Measurements from ENCODE around the gene XYLB. TPM values are rescaled to one million over a fixed set of nuclear protein-coding genes. Genes with fewer than 3 reads are reported as not detected.

Gene XYLB
- total and polyA plus RNA-seq, 3 experiments from 2014 or later, result 0.15 to 6.2 (median 5.7) TPM

DNA sequence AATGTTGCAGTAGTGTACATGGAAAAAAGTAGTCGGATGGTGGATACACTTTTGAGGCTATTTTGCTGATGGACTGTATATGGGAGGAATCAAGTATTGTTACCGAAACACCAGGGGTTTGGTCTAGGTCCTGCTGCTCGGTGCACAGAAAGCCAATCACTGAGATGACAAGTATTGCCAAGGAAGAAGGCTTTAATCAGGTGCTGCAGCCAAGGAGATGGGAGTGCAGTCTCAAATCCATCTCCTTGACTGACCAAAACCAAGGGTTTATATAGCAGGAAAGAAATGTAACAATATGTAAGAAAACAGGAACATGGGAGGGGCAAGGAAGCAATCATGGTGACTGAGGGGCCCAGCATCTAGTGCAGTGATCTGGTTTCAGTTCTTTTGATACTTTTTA is 104.3 kb downstream of the XYLB start:
- Histone ChIP-seq H3K4me1 (ENCODE audit: insufficient read depth, low read length) (peaks cover 7% of the 10 kb centered on the region), H3K9me3 (ENCODE audit: low read length) (no peaks in the 10 kb centered on the region), H3K27ac (ENCODE audit: low read depth, low read length) (no peak overlapping the region), H3K4me3 (ENCODE audit: low read length) (no peak overlapping the region), H3K36me3 (ENCODE audit: insufficient read depth, low read length) (no peaks in the 10 kb centered on the region), H3K27me3 (ENCODE audit: insufficient read depth, low read length, poor library complexity, severe bottlenecking) (no peaks in the 10 kb centered on the region)
- Mint-ChIP-seq H3K36me3 (peaks cover 0 to 5% (median 4%) of the 10 kb centered on the region in 3 donors), H3K4me1 (peaks cover 9 to 18% (median 14%) of the 10 kb centered on the region in 3 donors), H3K27me3 (peaks cover 16 to 20% of the 10 kb centered on the region in 2 donors), H3K27ac (peak overlapping the region in 1 of 8 donors; percentile 12), H3K9me3 (no peaks in the 10 kb centered on the region), H3K4me3 (peak overlapping the region in 2 of 7 donors; percentile 47 to 63)
- no peak for DNase-seq
- CTCF ChIA-PET, result no interaction called here
- POLR2A ChIA-PET, result interaction anchor here (0.5 kb wide), 1 partner anchor 8 kb away, joined by 6 read pairs; no protein-coding TSS in a partner anchor

DNA sequence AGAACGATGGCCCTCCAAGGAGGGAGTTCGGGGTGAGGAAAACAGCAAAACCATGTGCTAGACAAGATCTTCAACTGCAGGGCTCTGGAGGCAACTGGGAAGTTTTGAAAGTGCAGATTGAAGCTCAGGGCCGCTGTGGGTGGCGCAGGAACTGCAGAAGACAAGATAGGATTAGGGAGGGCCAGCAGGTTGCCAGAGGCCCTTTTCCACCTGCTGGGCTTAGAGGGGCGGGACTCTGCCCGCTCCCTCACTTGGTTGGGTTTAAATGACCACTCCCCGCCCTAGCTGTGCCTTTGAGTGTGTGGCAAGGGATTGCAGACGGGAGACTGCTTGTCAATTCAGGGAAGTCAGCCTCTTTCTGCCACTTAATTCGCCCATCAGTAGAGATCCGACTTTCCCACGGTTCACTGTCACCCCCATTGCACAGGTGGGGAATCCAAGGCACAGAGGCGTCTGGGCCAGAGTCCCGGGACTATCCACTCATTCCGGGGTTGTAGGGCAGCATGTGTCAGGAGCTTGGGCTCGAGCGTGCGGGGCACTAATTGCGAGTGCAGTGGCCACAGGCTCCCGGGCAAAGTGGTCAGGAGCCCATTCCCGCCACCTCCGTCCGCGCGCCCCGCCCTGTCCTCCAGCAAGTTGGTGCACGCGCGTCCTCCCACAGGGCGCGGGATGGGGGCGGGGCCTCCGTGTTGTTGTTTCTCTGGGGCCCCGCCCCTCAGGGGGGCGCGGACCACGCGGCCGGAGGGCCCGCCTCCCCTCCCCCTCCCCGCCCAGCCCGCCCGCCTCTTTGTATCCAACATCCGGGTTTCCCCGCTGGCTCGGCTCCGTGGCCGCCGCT is 106.7 kb downstream of the XYLB start, which contains the start of gene ACVR2B:
Gene ACVR2B (plus strand): TSS at position 816 of the 838 bp plus-strand sequence. CDS start 433 bp downstream, outside the sequence.
- Mint-ChIP-seq H3K36me3 (peaks cover 0 to 4% (median 0%) of the 10 kb centered on the region in 3 donors), H3K27ac (peak within 1 kb of the TSS; percentile 36 to 91 (median 86)), H3K27me3 (peaks cover 11 to 17% of the 10 kb centered on the region in 2 donors), H3K4me1 (peaks cover 13 to 32% (median 14%) of the 10 kb centered on the region in 3 donors), H3K4me3 (peak within 1 kb of the TSS; percentile 91 to 97 (median 96)), H3K9me3 (no peaks in the 10 kb centered on the region)
- Histone ChIP-seq H3K36me3 (ENCODE audit: insufficient read depth, low read length) (no peaks in the 10 kb centered on the region), H3K9me3 (ENCODE audit: low read length) (no peaks in the 10 kb centered on the region), H3K4me3 (ENCODE audit: low read length) (peak within 1 kb of the TSS; percentile 67), H3K27ac (ENCODE audit: low read depth, low read length) (peak within 1 kb of the TSS; percentile 55), H3K27me3 (ENCODE audit: insufficient read depth, low read length, poor library complexity, severe bottlenecking) (no peaks in the 10 kb centered on the region), H3K4me1 (ENCODE audit: insufficient read depth, low read length) (peaks cover 19% of the 10 kb centered on the region)
- ChIA-PET CTCF (interaction anchor here (0.8 to 1.2 kb wide), 2 partner anchors 26 to 106 kb away, joined by 3 to 8 read pairs; partner anchors contain the start of gene XYLB), POLR2A (no interaction called here)
- peak; percentile 37 to 77 (median 54) for DNase-seq

DNA sequence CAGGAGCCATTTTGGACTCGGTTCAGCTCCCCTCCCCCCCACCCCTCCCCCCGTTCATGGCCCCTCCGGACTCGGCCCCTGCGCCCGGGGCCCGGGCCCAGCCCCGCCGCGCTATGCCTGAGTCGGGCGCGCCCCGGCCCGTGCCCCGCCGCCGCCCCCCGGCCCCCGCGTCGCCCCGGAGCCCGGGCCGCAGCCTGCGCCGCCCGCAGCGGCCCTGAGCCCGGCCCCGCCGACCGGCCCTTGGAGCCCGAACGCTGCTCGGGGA is 107.3 kb downstream of the XYLB start:
- Histone ChIP-seq H3K36me3 (ENCODE audit: insufficient read depth, low read length) (no peaks in the 10 kb centered on the region), H3K9me3 (ENCODE audit: low read length) (no peaks in the 10 kb centered on the region), H3K4me1 (ENCODE audit: insufficient read depth, low read length) (peaks cover 21% of the 10 kb centered on the region), H3K4me3 (ENCODE audit: low read length) (no peak overlapping the region), H3K27me3 (ENCODE audit: insufficient read depth, low read length, poor library complexity, severe bottlenecking) (no peaks in the 10 kb centered on the region), H3K27ac (ENCODE audit: low read depth, low read length) (peak overlapping the region; percentile 55)
- H3K4me1 Mint-ChIP-seq, result peaks cover 13 to 32% (median 14%) of the 10 kb centered on the region in 3 donors
- H3K9me3 Mint-ChIP-seq, result no peaks in the 10 kb centered on the region
- H3K27me3 Mint-ChIP-seq, result peaks cover 11 to 17% of the 10 kb centered on the region in 2 donors
- no peak for DNase-seq
- peak overlapping the region in 5 of 7 donors; percentile 28 to 96 (median 95) for H3K4me3 Mint-ChIP-seq
- POLR2A ChIA-PET, result no interaction called here
- CTCF ChIA-PET, result no interaction called here
- H3K27ac Mint-ChIP-seq, result no peak overlapping the region
- peaks cover 0 to 4% (median 0%) of the 10 kb centered on the region in 3 donors for H3K36me3 Mint-ChIP-seq

DNA sequence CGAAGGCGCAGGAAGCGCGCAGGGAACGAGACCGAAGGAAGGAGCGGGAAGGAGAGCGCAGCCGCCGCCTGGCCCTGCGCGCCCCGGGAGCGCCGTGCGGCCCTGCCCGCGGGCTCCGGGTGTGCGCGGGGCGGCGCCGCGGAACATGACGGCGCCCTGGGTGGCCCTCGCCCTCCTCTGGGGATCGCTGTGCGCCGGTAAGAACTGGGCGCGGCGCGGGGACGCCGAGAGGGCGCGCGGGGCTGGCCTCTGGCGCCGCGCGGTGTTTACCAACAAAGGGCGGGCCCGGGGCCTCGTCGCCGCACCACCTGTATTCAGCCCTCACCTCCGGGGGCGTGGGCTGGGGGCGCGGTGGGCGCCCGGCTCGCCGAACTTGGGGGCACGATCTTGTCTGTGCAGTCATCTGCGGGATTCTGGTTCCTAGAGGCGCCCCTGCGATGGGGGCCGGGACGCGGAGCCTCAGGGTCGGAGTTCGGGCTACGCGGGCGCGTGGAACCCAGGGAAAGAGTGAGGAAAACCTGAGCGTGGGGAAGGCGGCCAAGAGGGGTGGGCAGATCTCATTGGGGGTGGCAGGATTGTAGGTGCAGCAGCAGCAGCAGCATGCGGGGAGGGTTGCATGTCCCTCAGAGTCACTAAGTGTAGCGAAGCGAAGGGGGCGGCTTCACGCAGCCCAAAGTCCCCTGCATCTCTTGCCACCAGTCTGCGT is 107.7 kb downstream of the XYLB start:
- no peaks in the 10 kb centered on the region for H3K9me3 ChIP-seq (ENCODE audit: low read length)
- CTCF ChIA-PET, result interaction anchor here (1.4 to 2.6 kb wide), 4 partner anchors 11 to 108 kb away, joined by 3 to 11 read pairs (median 7); partner anchors contain the start of gene XYLB
- peak in 3 of 5 donors; percentile 13 to 48 (median 26) for DNase-seq
- H3K9me3 Mint-ChIP-seq, result no peaks in the 10 kb centered on the region
- peak overlapping the region in 7 of 8 donors; percentile 75 to 91 (median 89) for H3K27ac Mint-ChIP-seq
- peaks cover 0 to 4% (median 0%) of the 10 kb centered on the region in 3 donors for H3K36me3 Mint-ChIP-seq
- H3K36me3 ChIP-seq (ENCODE audit: insufficient read depth, low read length), result no peaks in the 10 kb centered on the region
- H3K4me3 ChIP-seq (ENCODE audit: low read length), result peak overlapping the region; percentile 47
- POLR2A ChIA-PET, result interaction anchor here (0.6 to 1.3 kb wide), 2 partner anchors 44 to 80 kb away, joined by 3 to 5 read pairs; no protein-coding TSS in a partner anchor
- peak overlapping the region; percentile 91 to 97 (median 96) for H3K4me3 Mint-ChIP-seq
- H3K4me1 Mint-ChIP-seq, result peaks cover 13 to 32% (median 14%) of the 10 kb centered on the region in 3 donors
- H3K27me3 ChIP-seq (ENCODE audit: insufficient read depth, low read length, poor library complexity, severe bottlenecking), result no peaks in the 10 kb centered on the region
- H3K4me1 ChIP-seq (ENCODE audit: insufficient read depth, low read length), result peaks cover 21% of the 10 kb centered on the region
- peak overlapping the region; percentile 55 for H3K27ac ChIP-seq (ENCODE audit: low read depth, low read length)
- peaks cover 11 to 15% of the 10 kb centered on the region in 2 donors for H3K27me3 Mint-ChIP-seq

DNA sequence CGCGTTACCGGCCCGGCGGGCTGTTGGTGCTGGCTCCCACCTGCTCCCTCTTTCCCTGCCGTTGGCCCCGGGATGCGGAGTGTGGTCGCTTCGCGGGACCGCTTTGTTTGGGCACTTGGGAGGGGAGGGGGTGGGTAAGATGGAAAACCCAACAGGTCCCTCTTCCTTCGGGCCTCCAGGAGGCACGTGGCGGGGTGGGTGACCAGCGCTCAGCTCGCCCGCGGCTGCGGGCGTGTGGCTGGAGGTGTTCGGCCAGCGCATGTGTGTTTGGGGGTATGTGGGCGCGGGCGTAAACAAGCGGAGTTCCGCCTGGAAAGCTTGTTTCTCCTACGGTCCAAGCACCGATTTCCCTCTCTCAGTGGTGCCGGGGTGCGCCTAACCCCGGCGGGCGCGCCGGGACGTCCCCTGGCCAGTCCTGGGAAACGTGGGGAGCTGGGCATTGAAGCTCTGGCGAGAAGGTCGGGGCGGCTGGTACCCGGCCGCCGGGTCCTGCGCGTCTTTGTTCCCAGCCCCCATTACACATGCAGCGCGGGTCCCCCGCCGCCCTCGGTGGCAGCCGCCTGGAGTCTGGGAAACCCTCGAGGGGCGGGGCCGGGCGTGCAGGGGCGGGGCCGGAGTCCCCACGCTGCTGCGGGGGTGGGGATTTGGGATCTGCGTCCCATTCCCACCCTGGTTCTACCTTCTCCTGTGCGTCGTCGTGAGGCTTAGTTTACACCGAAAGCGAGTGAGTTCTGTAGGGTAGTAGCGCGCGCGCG is 108.5 kb downstream of the XYLB start:
- H3K27ac Mint-ChIP-seq, result peak overlapping the region in 5 of 8 donors; percentile 23 to 89 (median 55)
- peak overlapping the region; percentile 47 for H3K4me3 ChIP-seq (ENCODE audit: low read length)

DNA sequence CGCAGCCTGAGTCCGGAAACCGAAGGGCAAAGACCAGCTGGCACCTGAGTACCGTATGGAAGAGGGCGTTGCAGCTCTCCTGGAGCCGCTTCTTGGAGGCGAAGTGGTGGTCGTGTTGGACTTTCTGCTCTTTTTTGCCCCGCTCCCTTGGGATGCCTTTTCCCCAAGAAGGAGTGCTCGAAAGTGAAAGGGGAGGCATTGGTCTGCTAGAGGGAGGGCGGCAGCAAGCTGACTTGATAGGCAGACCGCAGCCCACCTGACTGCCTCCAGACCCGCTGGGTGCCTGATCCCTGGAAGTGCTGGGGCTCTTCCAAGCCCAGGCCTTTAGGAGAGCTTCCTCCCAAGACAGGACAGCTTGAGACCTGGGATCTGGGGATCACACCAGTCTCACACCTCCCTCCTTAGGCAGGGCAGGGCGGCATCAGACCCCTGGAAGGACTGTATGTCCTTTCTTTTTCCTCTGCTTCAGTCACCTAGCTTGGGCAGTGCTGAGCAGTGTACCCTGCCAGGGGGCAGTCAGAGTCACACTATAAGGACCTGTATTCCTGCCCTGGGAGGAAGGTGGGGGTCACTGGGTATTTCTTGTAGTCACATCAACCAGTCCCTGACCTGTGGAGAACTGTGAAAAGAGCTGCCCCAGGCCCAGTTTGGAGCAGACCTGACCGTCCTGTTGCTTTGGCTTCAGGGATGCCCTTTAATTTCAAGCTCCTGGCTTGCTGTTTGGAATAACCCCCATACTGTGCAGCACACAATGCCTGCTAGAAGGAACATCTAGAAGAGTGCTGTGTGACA is 109.2 kb downstream of the XYLB start:
- DNase-seq, result no peak
- H3K36me3 ChIP-seq (ENCODE audit: insufficient read depth, low read length), result no peaks in the 10 kb centered on the region
- Mint-ChIP-seq H3K36me3 (peaks cover 0 to 4% (median 0%) of the 10 kb centered on the region in 3 donors), H3K9me3 (no peaks in the 10 kb centered on the region), H3K4me1 (peaks cover 13 to 37% (median 14%) of the 10 kb centered on the region in 3 donors), H3K27me3 (peaks cover 7 to 15% of the 10 kb centered on the region in 2 donors), H3K4me3 (peak overlapping the region; percentile 88 to 96 (median 95)), H3K27ac (peak overlapping the region in 5 of 8 donors; percentile 23 to 66 (median 55))
- H3K27ac ChIP-seq (ENCODE audit: low read depth, low read length), result no peak overlapping the region
- ChIA-PET POLR2A (interaction anchor here (1.0 to 1.3 kb wide), 2 partner anchors 30 to 82 kb away, joined by 3 read pairs; no protein-coding TSS in a partner anchor), CTCF (interaction anchor here (0.7 to 2.6 kb wide), 7 partner anchors 10 to 110 kb away, joined by 3 to 11 read pairs (median 4); partner anchors contain the start of genes EXOG and XYLB)
- H3K4me1 ChIP-seq (ENCODE audit: insufficient read depth, low read length), result peaks cover 21% of the 10 kb centered on the region
- H3K4me3 ChIP-seq (ENCODE audit: low read length), result peak overlapping the region; percentile 47
- no peaks in the 10 kb centered on the region for H3K27me3 ChIP-seq (ENCODE audit: insufficient read depth, low read length, poor library complexity, severe bottlenecking)
- H3K9me3 ChIP-seq (ENCODE audit: low read length), result no peaks in the 10 kb centered on the region

More for the DNA sequence above, 108.5 kb downstream of the XYLB start:
- no peaks in the 10 kb centered on the region for H3K9me3 Mint-ChIP-seq
- Histone ChIP-seq H3K27me3 (ENCODE audit: insufficient read depth, low read length, poor library complexity, severe bottlenecking) (no peaks in the 10 kb centered on the region), H3K27ac (ENCODE audit: low read depth, low read length) (peak overlapping the region; percentile 55), H3K9me3 (ENCODE audit: low read length) (no peaks in the 10 kb centered on the region), H3K36me3 (ENCODE audit: insufficient read depth, low read length) (no peaks in the 10 kb centered on the region), H3K4me1 (ENCODE audit: insufficient read depth, low read length) (peaks cover 21% of the 10 kb centered on the region)
- POLR2A ChIA-PET, result interaction anchor here (0.6 to 1.3 kb wide), 3 partner anchors 29 to 81 kb away, joined by 3 to 5 read pairs (median 3); no protein-coding TSS in a partner anchor
- peak overlapping the region; percentile 91 to 97 (median 96) for H3K4me3 Mint-ChIP-seq
- peaks cover 7 to 15% of the 10 kb centered on the region in 2 donors for H3K27me3 Mint-ChIP-seq
- DNase-seq, result peak in 4 of 5 donors; percentile 16 to 54 (median 38)
- CTCF ChIA-PET, result interaction anchor here (1.0 to 2.6 kb wide), 5 partner anchors 11 to 109 kb away, joined by 3 to 11 read pairs (median 5); partner anchors contain the start of gene XYLB
- peaks cover 0 to 4% (median 0%) of the 10 kb centered on the region in 3 donors for H3K36me3 Mint-ChIP-seq
- H3K4me1 Mint-ChIP-seq, result peaks cover 13 to 32% (median 14%) of the 10 kb centered on the region in 3 donors
